Stimulated activated CD8-positive, alpha-beta memory T cell treated with anti-CD3 and anti-CD28 coated beads, Interleukin-12 subunit alpha, Interleukin-12 subunit beta, amount 100 ng/mL, for 24 hours (primary cell): ENCODE measurements around the gene SEPTIN3.
A peak's percentile ranks its signal among the peaks of the same experiment; 100 is the strongest.
"Not testable (repeated sequence)": the region's sequence is repeated elsewhere in the genome, so short reads cannot be mapped to it uniquely, and the experiment has no call there.

Experiments
- DNase-seq: peaks from one replicate; pipeline ENCODE4 v3.0.0-alpha.2; 2020; ENCODE audit errors: extremely low read depth

SEPTIN3 gene

GRCh38 chr22:41943661-41944209 is 25.5 kb upstream of the SEPTIN3 start:
- DNase-seq: no peak

DNA sequence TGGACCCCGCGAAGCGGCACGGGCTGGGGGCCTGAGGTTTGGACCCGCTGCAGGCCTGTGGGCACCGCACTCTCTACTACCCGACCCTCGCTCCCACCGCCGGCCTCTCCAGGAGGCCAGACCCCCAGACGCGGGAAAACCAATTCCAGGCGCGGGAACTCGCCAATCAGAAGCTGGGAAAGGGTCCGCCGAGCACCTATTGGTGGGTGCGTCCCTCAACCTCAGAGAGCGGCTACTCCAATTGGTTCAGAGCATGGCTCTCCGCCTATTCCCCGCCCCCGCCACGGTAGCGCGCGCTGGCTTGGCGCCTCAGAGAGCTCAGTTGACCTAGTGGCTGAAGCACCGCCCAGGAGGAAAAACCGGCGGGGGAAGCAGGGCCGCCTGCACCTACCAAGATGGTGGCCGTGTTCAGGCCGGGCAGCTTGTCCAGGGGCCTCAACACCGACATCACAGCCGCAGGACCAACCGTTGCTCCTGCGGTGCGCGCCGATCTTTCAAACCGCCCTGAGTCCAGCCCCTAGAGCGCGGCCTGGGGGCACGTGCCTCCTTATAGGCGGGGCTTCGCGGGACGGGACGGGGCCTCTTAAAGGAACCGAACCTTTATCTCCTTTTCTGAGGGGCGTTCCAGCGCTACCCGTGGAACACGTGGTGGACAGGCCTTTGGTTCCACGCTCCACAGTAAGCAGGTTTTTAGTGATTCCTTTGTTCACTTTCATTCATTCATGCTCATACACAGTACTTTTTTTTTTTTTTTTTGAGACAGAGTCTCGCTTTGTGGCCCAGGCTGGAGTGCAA is 22.4 kb upstream of the SEPTIN3 start, which contains the start of gene CENPM:
CENPM (minus strand) TSS at position 524 of the 795 bp plus-strand sequence; CDS start at position 448, 76 bp downstream.
- peak; percentile 84 for DNase-seq

DNA sequence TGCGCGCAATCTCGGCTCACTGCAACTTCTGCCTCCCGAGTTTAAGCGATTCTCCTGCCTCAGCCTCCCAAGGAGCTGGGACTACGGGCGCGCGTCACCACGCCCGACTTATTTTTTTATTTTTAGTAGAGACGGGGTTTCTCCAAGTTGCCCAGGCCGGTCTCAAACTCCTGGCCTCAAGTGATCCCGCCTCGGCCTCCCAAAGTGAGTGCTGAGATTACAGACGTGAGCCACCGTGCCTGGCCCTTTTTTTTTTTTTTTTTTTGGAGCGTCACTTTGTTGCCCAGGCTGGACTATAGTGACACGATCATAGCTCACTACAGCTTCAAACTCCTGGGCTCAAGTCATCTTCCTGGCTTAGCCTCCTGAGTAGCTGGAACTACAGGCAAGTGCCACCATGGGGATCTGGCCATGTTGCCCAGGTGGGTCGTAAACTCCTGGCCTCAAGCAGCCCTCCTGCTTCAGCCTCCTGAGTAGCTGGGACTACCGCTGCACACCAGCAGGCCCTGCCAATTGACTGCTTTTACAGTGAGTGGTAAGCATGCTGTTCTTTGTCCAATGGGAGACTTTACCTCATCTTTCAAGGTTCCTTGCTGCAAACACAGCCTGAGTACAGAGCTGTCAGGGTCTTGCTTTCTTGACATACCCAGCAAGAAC is 21.7 kb upstream of the SEPTIN3 start:
- DNase-seq: no peak

GRCh38 chr22:41948142-41948541 is 21.1 kb upstream of the SEPTIN3 start:
- DNase-seq: no peak

DNA sequence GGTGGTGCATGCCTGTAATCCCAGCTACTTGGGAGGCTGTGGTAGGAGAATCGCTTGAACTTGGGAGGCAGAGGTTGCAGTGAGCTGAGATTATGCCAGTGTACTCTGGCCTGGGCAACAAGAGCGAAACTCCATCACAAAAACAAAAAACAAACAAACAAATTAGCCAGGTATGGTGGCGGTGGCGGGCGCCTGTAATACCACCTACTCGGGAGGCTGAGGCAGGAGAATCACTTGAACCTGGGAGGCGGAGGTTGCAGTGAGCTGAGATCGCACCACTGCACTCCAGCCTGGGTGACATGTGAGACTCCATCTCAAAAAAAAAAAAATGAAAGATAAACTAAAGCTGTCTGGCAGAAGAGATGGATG is 20.3 kb upstream of the SEPTIN3 start:
- DNase-seq: not testable (repeated sequence)

- DNase-seq: no peak
Observed at GRCh38 chr22:41949297-41949965, 19.8 kb upstream of the SEPTIN3 start.

DNA sequence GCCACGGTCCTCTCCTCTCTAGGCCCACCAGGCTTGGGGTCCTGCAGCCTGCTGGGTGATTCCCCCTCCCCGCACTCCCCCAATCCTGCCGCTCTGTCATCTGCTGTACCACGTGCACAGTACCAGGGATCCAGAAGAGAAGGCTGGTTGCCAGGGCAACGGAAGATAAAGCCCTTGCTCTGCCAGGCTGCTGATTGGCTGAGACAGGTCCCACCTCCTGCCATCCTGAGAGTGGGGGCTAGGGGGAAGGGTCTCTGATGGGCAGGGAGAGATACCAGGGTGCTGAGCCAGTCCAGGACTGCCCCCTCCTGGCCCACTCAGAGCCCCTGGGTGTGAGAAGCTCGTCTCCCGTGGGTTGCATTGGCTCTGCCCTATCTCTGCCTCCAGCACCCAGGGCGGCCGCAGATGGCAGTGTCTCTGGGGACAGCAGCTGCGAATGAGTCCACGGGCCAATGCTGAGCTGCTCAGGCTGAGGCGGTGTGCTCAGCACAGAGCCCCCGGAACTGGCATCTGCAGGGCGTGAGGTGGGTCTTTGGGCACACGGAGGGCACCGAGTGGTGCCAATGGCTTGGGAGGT is 17.3 kb upstream of the SEPTIN3 start, which contains the start of gene SMIM45:
SMIM45 (plus strand) TSS at position 253 of the 577 bp plus-strand sequence.
- DNase-seq: no peak

- DNase-seq: no peak
Observed at GRCh38 chr22:41952713-41953112, 16.5 kb upstream of the SEPTIN3 start.

GRCh38 chr22:41957941-41958556 is 11.2 kb upstream of the SEPTIN3 start:
- DNase-seq: no peak

- no peak for DNase-seq
Observed at GRCh38 chr22:41963453-41964111, 5.7 kb upstream of the SEPTIN3 start.

GRCh38 chr22:41964112-41964491 is 5.1 kb upstream of the SEPTIN3 start:
- no peak for DNase-seq

DNA sequence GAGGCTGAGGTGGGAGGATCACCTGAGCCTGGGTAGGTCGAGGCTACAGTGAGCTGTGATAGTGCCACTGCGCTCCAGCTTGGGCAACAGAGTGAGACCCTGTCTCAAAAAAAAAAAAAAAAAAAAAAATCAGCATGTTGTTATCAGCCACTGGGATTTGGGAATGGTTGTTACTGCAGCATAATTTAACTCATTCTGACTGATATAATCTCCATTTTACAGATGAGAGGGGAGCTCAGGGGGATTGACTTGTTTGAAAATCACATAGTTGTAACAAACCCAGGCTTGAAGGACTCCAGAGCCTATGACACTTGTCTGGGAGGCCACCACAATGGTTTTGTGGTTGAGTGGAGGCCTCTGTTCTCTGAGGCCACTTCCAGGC is 3.0 kb upstream of the SEPTIN3 start:
- no peak for DNase-seq

GRCh38 chr22:41966607-41967240 is 2.5 kb upstream of the SEPTIN3 start:
- no peak for DNase-seq

DNA sequence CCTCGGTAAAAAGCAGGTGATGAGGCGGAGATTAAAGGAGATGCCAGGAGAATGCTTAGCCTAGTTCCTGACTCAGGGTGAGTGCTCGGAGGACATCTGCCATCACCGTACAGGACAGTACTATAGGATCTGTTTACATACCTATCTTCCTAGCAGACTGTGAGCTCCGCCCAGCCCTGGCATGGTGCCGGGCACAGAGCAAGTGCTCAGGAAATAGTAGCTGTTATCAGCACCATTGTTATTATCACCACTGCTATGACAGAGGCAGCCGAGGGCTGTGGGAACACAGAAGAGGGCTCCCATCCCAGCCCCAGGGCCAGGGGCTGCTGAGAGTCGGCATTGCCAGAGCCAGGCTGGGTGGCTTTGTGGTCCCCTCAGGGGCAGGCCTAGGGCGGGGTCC is 642 bp upstream of the SEPTIN3 start:
- DNase-seq: no peak

DNA sequence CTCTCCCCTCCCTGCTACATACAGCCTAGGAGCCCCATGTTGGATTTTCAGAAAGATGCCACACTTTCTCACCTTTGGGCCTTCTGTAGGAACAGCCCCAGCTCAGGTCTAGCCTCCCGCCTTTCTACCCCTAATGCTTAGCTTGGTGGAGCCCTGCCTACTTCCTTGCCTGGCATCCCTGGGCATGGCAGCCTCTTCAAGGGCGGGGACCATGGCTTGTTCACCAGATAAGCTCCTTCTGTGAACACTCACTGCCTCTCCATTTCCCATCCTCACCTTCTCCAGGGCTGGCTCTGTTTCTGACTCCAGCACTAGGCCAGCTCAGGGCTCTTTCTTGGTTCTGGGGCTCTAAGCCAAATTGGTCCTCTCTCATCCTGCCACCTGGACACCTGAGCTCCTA is 1.4 kb downstream of the SEPTIN3 start:
- no peak for DNase-seq

DNA sequence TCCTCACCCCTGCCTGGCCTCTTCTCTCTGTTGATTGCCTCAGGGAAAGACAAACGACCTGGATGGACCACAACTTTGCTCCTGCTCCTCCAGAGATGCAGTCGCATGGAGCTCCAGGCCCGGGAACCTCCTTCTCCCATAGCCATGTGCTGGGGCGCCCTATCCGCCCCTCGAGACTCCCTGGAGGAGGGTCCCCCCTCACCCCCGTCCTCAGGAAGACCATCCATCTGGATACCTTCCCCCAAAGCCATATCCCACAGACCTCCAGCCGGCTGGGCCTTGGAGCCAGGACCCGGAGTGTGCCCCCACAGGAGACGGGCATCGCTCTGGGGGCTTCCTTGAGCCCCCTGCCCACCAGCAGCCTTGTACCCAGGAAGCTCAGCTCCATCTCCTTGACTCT is 2.2 kb downstream of the SEPTIN3 start:
- DNase-seq: no peak

DNA sequence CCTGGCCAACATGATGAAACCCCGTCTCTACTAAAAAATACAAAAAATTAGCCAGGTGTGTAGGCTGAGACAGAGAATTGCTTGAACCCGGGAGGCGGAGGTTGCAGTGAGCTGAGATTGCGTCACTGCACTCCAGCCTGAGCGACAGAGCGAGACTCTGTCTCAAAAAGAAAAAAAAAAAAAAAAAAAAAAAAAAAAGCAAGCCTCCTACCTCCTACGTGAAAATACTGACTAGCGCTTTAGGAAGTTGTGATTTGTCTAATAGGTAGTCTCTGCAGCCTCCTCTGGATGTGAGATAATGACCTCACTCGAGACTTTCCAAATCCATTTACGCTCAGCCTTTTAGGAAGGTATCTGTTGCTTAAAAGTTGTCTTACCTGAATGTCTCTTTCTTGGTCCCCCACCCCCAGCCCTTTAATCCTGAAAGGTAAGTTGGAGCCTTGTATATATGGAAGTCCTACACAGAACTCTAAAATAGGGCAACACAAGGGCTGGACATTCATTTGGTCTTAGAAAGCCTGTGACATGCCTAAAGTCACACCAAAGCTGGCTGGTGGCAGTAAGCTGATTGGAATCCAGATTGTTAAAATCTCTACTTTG is 5.5 kb downstream of the SEPTIN3 start:
- DNase-seq: no peak

GRCh38 chr22:41975299-41976069 is 6.2 kb downstream of the SEPTIN3 start:
- no peak for DNase-seq
